Psoas muscle (tissue), 8 donors: Measurements from ENCODE around the gene KLHL29. TPM values are rescaled to one million over a fixed set of nuclear protein-coding genes. Genes with fewer than 3 reads are reported as not detected.

Experiments used
- ATAC-seq, 4 donors: fragments of 200-7000 bp; cut with Tn5 transposase; one replicate each; pipeline ENCODE4 v1.9.1; 2020; ENCODE audit warnings: moderate library complexity in 3 of 4, mild to moderate bottlenecking in 2 of 4
- DNase-seq, 2 donors: peaks; one replicate each; pipeline ENCODE4 v3.0.0-alpha.2; 2020
- H3K27ac ChIP-seq: fragments of 200-600 bp; one replicate; pipeline ENCODE4 v1.8.0; 2022
- H3K27me3 ChIP-seq, 3 donors: fragments of 200-600 bp in 1 of 3; one replicate each; pipeline versions ENCODE4 v1.6.1 to v1.8.0; 2013 to 2022; ENCODE audit warnings: low read length in 2 of 3, mild to moderate bottlenecking in 2 of 3, moderate library complexity in 1 of 3; ENCODE audit not compliant: insufficient read depth in 3 of 3
- H3K36me3 ChIP-seq, 2 donors: fragments of 200-600 bp in 1 of 2; one replicate each; pipeline versions ENCODE4 v1.6.1 to v1.8.0; 2013 to 2022; ENCODE audit warnings: low read depth in 1 of 2, mild to moderate bottlenecking in 1 of 2, moderate library complexity in 1 of 2; ENCODE audit not compliant: insufficient read depth in 1 of 2
- H3K4me1 ChIP-seq: fragments of 200-600 bp; one replicate; pipeline ENCODE4 v1.8.0; 2022
- H3K4me3 ChIP-seq: fragments of 200-600 bp; one replicate; pipeline ENCODE4 v1.8.0; 2022; ENCODE audit warnings: mild to moderate bottlenecking
- H3K9me3 ChIP-seq: fragments of 200-600 bp; one replicate; pipeline ENCODE4 v1.8.0; 2022
- WGBS, 3 donors: extraction: QIAGEN DNeasy Blood & Tissue Kit; methylation state at CpG; one replicate each; pipeline versions ENCODE4 v1.1.6 to v1.1.7; 2013; 5-methylcytosine and 5-hydroxymethylcytosine counted together
- intact Hi-C, 2 donors: fragments of 100-400 bp; cut with DNase I; formaldehyde crosslinking; loops; one replicate each; pipeline versions ENCODE4 v1.11.0 to v1.14.2; 2022
- polyA plus RNA-seq, 3 donors: library from polyadenylated mRNA; stranded (reverse); fragments of 200-250 nt; gene quantifications; one replicate each; pipeline ENCODE4 v1.2.3, GENCODE V29; 2013
- total RNA-seq, 4 donors: library from RNA; stranded (reverse); fragmentation: NEBNext Ultra II Directional in 2 of 4; extraction: Animal tissue kit (Norgen Biotek cat#: 25700) in 2 of 4; gene quantifications; one replicate each; pipeline versions ENCODE4 v1.2.1 to v1.2.4, GENCODE V29; 2021 to 2023
- TF ChIP-seq, protein P1 (sequence below): fragments of 200-600 bp; IDR thresholded peaks from one replicate; pipeline ENCODE4 v1.8.0; 2022; ENCODE audit warnings: antibody characterized with exemption
- donor health status: healthy with polysubstance abuse.
- donor health status: DM: no; HTN: no; CAD: no; lungs with moderate emphysema.
- donor health status: Bipolar disorder and iron deficiency.
- donor health status: healthy.
- donor health status: DM: yes; HTN: yes; CAD: no.
- donor health status: DM: no; HTN: no; CAD: no.
- donor health status: DM: no; HTN: no; CAD: no.
- donor health status: DM: yes; HTN: yes; CAD: no.

KLHL29 gene
- total and polyA plus RNA-seq, 7 donors = 4.4 to 14.1 (median 6.8) TPM

DNA sequence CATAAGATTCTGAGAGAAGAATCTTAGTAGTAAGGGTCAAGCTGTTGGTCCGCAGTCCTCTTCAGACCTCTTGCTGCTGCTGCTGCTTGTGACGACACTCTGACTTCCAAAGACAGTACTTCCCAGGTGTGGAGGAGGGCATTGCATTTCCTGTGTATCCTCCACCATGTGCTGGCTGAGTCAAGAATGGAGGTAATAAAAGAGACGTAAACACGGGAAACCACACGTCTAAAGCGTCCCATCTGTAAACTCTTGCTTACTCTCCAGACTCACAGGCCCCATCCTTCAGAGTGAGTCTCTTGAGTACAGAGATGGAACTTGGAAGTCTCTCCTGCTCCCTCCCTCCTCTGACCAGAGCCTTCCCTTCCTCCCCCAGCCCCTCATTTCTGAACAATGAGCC lies 25.6 kb downstream of the KLHL29 start:
- no peak overlapping the region for H3K27ac ChIP-seq
- H3K27me3 ChIP-seq = no peaks in the 10 kb centered on the region
- no peak overlapping the region for H3K4me3 ChIP-seq
- DNase-seq (no peak), ATAC-seq (no peak)
- 89 to 93% (median 92%) methylated on average over 6 of the region's 6 CpGs for WGBS, 3 donors
- no peaks in the 10 kb centered on the region for H3K9me3 ChIP-seq
- TF ChIP-seq, protein P1, sequence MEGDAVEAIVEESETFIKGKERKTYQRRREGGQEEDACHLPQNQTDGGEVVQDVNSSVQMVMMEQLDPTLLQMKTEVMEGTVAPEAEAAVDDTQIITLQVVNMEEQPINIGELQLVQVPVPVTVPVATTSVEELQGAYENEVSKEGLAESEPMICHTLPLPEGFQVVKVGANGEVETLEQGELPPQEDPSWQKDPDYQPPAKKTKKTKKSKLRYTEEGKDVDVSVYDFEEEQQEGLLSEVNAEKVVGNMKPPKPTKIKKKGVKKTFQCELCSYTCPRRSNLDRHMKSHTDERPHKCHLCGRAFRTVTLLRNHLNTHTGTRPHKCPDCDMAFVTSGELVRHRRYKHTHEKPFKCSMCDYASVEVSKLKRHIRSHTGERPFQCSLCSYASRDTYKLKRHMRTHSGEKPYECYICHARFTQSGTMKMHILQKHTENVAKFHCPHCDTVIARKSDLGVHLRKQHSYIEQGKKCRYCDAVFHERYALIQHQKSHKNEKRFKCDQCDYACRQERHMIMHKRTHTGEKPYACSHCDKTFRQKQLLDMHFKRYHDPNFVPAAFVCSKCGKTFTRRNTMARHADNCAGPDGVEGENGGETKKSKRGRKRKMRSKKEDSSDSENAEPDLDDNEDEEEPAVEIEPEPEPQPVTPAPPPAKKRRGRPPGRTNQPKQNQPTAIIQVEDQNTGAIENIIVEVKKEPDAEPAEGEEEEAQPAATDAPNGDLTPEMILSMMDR = no peak
- intact Hi-C loops = loop anchor here in 1 of 2 donors (10.0 kb wide), 1 partner anchor 344 kb away; no protein-coding TSS in a partner anchor
- H3K4me1 ChIP-seq = no peaks in the 10 kb centered on the region
- H3K36me3 ChIP-seq = no peaks in the 10 kb centered on the region

DNA sequence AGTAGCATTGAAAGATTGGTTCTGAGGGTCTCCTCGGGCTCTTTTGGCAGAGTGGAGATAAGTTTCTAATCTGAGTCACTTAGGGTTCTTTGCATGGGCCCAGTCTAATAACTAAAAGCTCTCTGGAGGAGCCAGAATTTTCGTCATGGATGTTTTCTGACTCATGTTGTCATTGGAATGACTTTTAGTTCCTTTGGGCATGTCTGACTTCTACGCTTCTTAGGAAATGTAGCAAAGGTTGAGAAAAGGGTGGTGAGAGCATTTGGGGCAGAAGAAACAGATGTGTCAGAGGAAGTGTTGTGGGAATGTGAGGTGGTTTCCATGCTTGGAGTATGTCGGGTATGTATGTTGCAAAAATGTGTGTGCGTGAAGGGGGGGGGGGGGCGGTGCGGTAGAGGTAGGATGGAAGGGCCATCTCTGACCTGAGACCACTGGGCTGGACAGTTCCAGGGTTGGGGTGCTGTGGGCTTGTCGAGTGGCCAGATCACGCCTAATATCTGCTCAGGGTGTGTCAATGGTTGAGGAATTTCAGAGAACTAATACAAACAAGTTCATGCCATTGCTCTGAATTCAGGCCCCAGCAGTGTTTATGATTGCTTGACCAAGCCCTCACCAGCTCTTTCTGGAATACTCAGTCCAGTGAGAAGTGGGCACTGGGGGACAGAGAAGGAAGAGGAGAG lies 26.9 kb downstream of the KLHL29 start:
- no peak overlapping the region for H3K27ac ChIP-seq
- H3K36me3 ChIP-seq = no peaks in the 10 kb centered on the region
- H3K4me3 ChIP-seq = no peak overlapping the region
- H3K4me1 ChIP-seq = no peaks in the 10 kb centered on the region
- ATAC-seq (peak in 3 of 4 donors; percentile 36 to 61 (median 50)), DNase-seq (no peak)
- no peaks in the 10 kb centered on the region for H3K9me3 ChIP-seq
- intact Hi-C loops = loop anchor here in 1 of 2 donors (10.0 kb wide), 1 partner anchor 343 kb away; no protein-coding TSS in a partner anchor
- 74 to 86% (median 77%) methylated on average over 9 of the region's 9 CpGs for WGBS, 3 donors
- TF ChIP-seq, protein P1 = no peak
- H3K27me3 ChIP-seq = no peaks in the 10 kb centered on the region

DNA sequence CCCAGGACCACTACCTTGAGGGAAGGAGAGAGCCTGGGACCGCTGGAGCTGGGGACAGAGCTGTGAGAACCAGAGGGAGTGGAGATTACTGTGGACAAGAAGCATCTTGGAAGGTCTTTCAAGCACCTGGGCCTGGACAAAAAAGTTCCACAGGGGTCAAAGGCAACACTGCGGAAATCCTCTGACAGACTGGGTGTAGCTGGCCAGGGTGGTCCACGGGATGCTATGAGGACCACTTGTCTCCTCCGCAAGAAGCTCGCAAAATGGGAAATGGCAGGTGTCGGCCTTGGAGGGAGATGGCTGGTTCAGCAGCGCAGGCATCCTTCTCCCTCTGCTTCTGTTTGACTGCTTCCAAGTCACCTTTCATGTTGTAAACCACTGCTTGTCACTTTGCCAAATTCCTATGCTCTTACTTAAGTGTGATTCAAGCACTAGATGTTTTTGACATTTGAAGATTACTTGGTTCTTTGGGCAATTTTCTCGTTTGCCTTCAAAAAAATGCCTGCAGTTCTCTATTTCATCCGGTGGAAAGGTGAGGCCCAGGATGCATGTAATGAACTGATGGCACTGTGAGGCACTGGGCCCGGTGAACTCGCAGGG lies 27.7 kb downstream of the KLHL29 start:
- H3K4me1 ChIP-seq = no peaks in the 10 kb centered on the region
- no peaks in the 10 kb centered on the region for H3K27me3 ChIP-seq
- no peak overlapping the region for H3K27ac ChIP-seq
- ATAC-seq = no peak
- no peaks in the 10 kb centered on the region for H3K9me3 ChIP-seq
- H3K4me3 ChIP-seq = no peak overlapping the region
- no peaks in the 10 kb centered on the region for H3K36me3 ChIP-seq
- TF ChIP-seq, protein P1 = no peak
- WGBS, 3 donors = 81 to 85% (median 83%) methylated on average over 11 of the region's 11 CpGs
- no peak for DNase-seq
- intact Hi-C loops = loop anchor here in 1 of 2 donors (10.0 kb wide), 1 partner anchor 342 kb away; no protein-coding TSS in a partner anchor

DNA sequence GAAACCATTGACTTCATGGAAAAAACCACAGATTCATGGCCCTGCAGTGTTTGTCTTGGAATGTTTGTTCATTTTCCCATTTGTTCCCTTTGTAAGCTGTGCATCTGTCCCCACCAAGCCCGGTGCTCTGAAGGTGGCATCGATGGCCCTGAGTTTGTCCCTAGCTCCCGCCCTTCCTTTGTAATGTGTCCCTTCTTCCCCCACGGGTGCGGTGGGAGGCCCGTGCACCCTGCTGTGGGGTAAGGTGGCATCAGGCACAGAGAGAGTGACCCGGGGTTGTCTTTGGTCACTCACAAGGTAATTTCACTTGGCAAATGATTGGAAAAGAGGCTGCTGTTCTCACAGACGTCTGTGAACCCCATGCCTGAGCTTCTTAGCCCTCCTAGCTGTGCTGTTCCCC lies 28.7 kb downstream of the KLHL29 start:
- Histone ChIP-seq H3K4me1 (no peaks in the 10 kb centered on the region), H3K4me3 (no peak overlapping the region), H3K27ac (no peak overlapping the region), H3K9me3 (no peaks in the 10 kb centered on the region), H3K27me3 (no peaks in the 10 kb centered on the region), H3K36me3 (no peaks in the 10 kb centered on the region)
- TF ChIP-seq, protein P1 = no peak
- DNase-seq = no peak
- WGBS, 3 donors = 92 to 93% (median 92%) methylated on average over 8 of the region's 8 CpGs
- intact Hi-C loops = loop anchor here in 1 of 2 donors (10.0 kb wide), 1 partner anchor 341 kb away; no protein-coding TSS in a partner anchor
- no peak for ATAC-seq
